Endodermal cell (in vitro differentiated cells): ENCODE data around the gene PNCK. TPM values are rescaled to one million over a fixed set of nuclear protein-coding genes. Genes with fewer than 3 reads are reported as not detected.

Source experiments
- DNase-seq: peaks from one replicate; pipeline ENCODE4 v3.0.0-alpha.2; 2017
- H3K27ac ChIP-seq: 2 replicates; pipeline ENCODE4 v1.5.1; 2013; ENCODE audit warnings: mild to moderate bottlenecking, low read depth, low read length, moderate library complexity
- H3K27me3 ChIP-seq: 2 replicates; pipeline ENCODE4 v1.6.1; 2013; ENCODE audit warnings: mild to moderate bottlenecking, low read length, moderate library complexity; ENCODE audit not compliant: insufficient read depth, control insufficient read depth, poor library complexity, severe bottlenecking
- H3K36me3 ChIP-seq: 2 replicates; pipeline ENCODE4 v1.7.0; 2013; ENCODE audit warnings: mild to moderate bottlenecking, low read length, moderate library complexity; ENCODE audit not compliant: control insufficient read depth, insufficient read depth
- H3K4me1 ChIP-seq: one replicate; pipeline ENCODE4 v1.7.0; 2013; ENCODE audit warnings: low read length; ENCODE audit not compliant: control insufficient read depth, insufficient read depth
- H3K4me3 ChIP-seq: 2 replicates; pipeline ENCODE4 v1.5.1; 2013; ENCODE audit warnings: mild to moderate bottlenecking, low read length, moderate library complexity
- H3K9ac ChIP-seq: 2 replicates; pipeline ENCODE4 v1.6.1; 2013; ENCODE audit warnings: mild to moderate bottlenecking, low read length, moderate library complexity; ENCODE audit not compliant: poor library complexity, severe bottlenecking; ENCODE audit errors: extremely low read depth
- H3K9me3 ChIP-seq: 2 replicates; pipeline ENCODE4 v1.6.1; 2013; ENCODE audit warnings: mild to moderate bottlenecking, low read length, moderate library complexity; ENCODE audit not compliant: control insufficient read depth
- H3K27ac Mint-ChIP-seq: 2 replicates; pipeline ENCODE4 v1.8.0; 2020; ENCODE audit warnings: mixed read lengths
- H3K27me3 Mint-ChIP-seq: 2 replicates; pipeline ENCODE4 v1.8.0; 2021; ENCODE audit warnings: mild to moderate bottlenecking, mixed read lengths; ENCODE audit not compliant: insufficient read depth
- H3K36me3 Mint-ChIP-seq: 2 replicates; pipeline ENCODE4 v1.8.0; 2020; ENCODE audit warnings: low read depth, mixed read lengths
- H3K4me1 Mint-ChIP-seq: 2 replicates; pipeline ENCODE4 v1.8.0; 2020; ENCODE audit warnings: mixed read lengths
- H3K4me3 Mint-ChIP-seq: 2 replicates; pipeline ENCODE4 v1.8.0; 2020; ENCODE audit warnings: mild to moderate bottlenecking, moderate library complexity, mixed read lengths
- H3K9me3 Mint-ChIP-seq: 2 replicates; pipeline ENCODE4 v1.8.0; 2020; ENCODE audit warnings: mild to moderate bottlenecking, mixed read lengths
- WGBS, 2 experiments: methylation state at CpG; one replicate each; pipeline versions ENCODE4 v1.1.5 to v1.1.7; 2013; ENCODE audit warnings: missing lambda C conversion rate in 2 of 2, mixed read lengths in 1 of 2; ENCODE audit not compliant: insufficient coverage in 1 of 2, insufficient read length in 1 of 2; 5-methylcytosine and 5-hydroxymethylcytosine counted together
- total RNA-seq, 2 donors: library from RNA; stranded (reverse); fragmentation: NEBNext Ultra II Directional in 1 of 2; extraction: Animal tissue kit (Norgen Biotek cat#: 25700) in 1 of 2; gene quantifications; 2 replicates in 1 of 2; 3 replicates in 1 of 2; pipeline ENCODE4 v1.2.1, GENCODE V29; 2021
- TF ChIP-seq, protein P1 (sequence below): fragments of 200-600 bp; sonication (generic); conservative IDR thresholded peaks from 2 replicates; pipeline ENCODE4 v1.5.0; 2021; ENCODE audit warnings: antibody characterized with exemption, mild to moderate bottlenecking

PNCK gene
- total RNA-seq, 2 donors from 2014 or later = 2.8 to 12.9 TPM

GRCh38 chrX:153621949-153622598 lies 51.5 kb downstream of the PNCK start:
- no peaks in the 10 kb centered on the region for H3K9me3 ChIP-seq
- H3K27ac ChIP-seq = no peak overlapping the region
- Mint-ChIP-seq H3K4me3 (no peak overlapping the region), H3K36me3 (no peaks in the 10 kb centered on the region), H3K27me3 (peaks cover 18% of the 10 kb centered on the region), H3K27ac (no peak overlapping the region), H3K9me3 (peaks cover 61% of the 10 kb centered on the region), H3K4me1 (no peaks in the 10 kb centered on the region)
- H3K4me1 ChIP-seq = no peaks in the 10 kb centered on the region
- no peak overlapping the region for H3K4me3 ChIP-seq
- WGBS, 2 experiments = 92 to 94% methylated on average over 11 to 27 of the region's 27 CpGs
- H3K9ac ChIP-seq = no peak overlapping the region
- TF ChIP-seq, protein P1, sequence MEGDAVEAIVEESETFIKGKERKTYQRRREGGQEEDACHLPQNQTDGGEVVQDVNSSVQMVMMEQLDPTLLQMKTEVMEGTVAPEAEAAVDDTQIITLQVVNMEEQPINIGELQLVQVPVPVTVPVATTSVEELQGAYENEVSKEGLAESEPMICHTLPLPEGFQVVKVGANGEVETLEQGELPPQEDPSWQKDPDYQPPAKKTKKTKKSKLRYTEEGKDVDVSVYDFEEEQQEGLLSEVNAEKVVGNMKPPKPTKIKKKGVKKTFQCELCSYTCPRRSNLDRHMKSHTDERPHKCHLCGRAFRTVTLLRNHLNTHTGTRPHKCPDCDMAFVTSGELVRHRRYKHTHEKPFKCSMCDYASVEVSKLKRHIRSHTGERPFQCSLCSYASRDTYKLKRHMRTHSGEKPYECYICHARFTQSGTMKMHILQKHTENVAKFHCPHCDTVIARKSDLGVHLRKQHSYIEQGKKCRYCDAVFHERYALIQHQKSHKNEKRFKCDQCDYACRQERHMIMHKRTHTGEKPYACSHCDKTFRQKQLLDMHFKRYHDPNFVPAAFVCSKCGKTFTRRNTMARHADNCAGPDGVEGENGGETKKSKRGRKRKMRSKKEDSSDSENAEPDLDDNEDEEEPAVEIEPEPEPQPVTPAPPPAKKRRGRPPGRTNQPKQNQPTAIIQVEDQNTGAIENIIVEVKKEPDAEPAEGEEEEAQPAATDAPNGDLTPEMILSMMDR = no peak
- no peak for DNase-seq
- no peaks in the 10 kb centered on the region for H3K36me3 ChIP-seq
- peaks cover 19% of the 10 kb centered on the region for H3K27me3 ChIP-seq

GRCh38 chrX:153620576-153620975 lies 53.0 kb downstream of the PNCK start:
- Histone ChIP-seq H3K4me1 (no peaks in the 10 kb centered on the region), H3K27ac (no peak overlapping the region), H3K36me3 (no peaks in the 10 kb centered on the region), H3K9me3 (no peaks in the 10 kb centered on the region), H3K9ac (no peak overlapping the region), H3K27me3 (peaks cover 33% of the 10 kb centered on the region), H3K4me3 (no peak overlapping the region)
- Mint-ChIP-seq H3K9me3 (peaks cover 67% of the 10 kb centered on the region), H3K36me3 (no peaks in the 10 kb centered on the region), H3K27me3 (peaks cover 28% of the 10 kb centered on the region), H3K27ac (no peak overlapping the region), H3K4me3 (no peak overlapping the region), H3K4me1 (no peaks in the 10 kb centered on the region)
- TF ChIP-seq, protein P1 = no peak
- 82% methylated on average over 3 of the region's 5 CpGs; no CpG with 5 or more reads in 1 of the 2 experiments for WGBS, 2 experiments
- no peak for DNase-seq

Other genes starting within 250 kb of the PNCK start
- gene TREX2, start 227.8 kb downstream of the PNCK start, total RNA-seq = under 1 TPM; 0.35 to 0.70 TPM
- 10 to 100 TPM; 28.7 to 30.9 TPM for gene HAUS7, start 203.2 kb downstream of the PNCK start, total RNA-seq
- 1 to 10 TPM; 1.2 to 1.6 TPM for gene BGN, start 178.8 kb downstream of the PNCK start, total RNA-seq
- gene ATP2B3, start 156.2 kb downstream of the PNCK start, total RNA-seq = not detected
- gene CCNQ, start 74.7 kb downstream of the PNCK start, total RNA-seq = 10 to 100 TPM; 17.1 to 20.8 TPM
- gene DUSP9, start 26.6 kb downstream of the PNCK start, total RNA-seq = under 1 TPM; 0.18 to 0.31 TPM
- gene SLC6A8, start 14.1 kb upstream of the PNCK start, total RNA-seq = 100 to 1,000 TPM in 1 of 2 donors, 10 to 100 TPM in 1; 57.6 to 121 TPM
- 100 to 1,000 TPM; 192 to 206 TPM for gene BCAP31, start 50.6 kb upstream of the PNCK start, total RNA-seq
- gene ABCD1, start 51.0 kb upstream of the PNCK start, total RNA-seq = 10 to 100 TPM; 17.9 to 18.2 TPM
- gene PLXNB3, start 90.4 kb upstream of the PNCK start, total RNA-seq = 1 to 10 TPM; 1.1 TPM
- not detected for gene SRPK3, start 107.2 kb upstream of the PNCK start, total RNA-seq
- gene IDH3G, start 120.6 kb upstream of the PNCK start, total RNA-seq = 10 to 100 TPM; 39.5 to 45.0 TPM
- 100 to 1,000 TPM; 220 to 236 TPM for gene SSR4, start 120.9 kb upstream of the PNCK start, total RNA-seq
- 10 to 100 TPM; 30.1 to 68.3 TPM for gene PDZD4, start 156.7 kb upstream of the PNCK start, total RNA-seq
- gene L1CAM, start 212.4 kb upstream of the PNCK start, total RNA-seq = 10 to 100 TPM in 1 of 2 donors, 1 to 10 TPM in 1; 7.5 to 29.0 TPM
- gene AVPR2, start 230.9 kb upstream of the PNCK start, total RNA-seq = not detected